NCI-H1105 treated with DMSO at 0.1 percent for 48 hours (cell line): ENCODE measurements around the gene SEPSECS.
"Not testable (repeated sequence)": the region's sequence is repeated elsewhere in the genome, so short reads cannot be mapped to it uniquely, and the experiment has no call there.

Experiments used
- DNase-seq: peaks from one replicate; lab custom pipeline; 2025; lab: John Stamatoyannopoulos, UW

Gene SEPSECS

GRCh38 chr4:25109511-25109910 is 50.7 kb downstream of the SEPSECS start:
- no peak for DNase-seq

- DNase-seq, result no peak
Measured at GRCh38 chr4:25108556-25108955, 51.7 kb downstream of the SEPSECS start.

GRCh38 chr4:25107827-25108516 is 52.3 kb downstream of the SEPSECS start:
- no peak for DNase-seq

GRCh38 chr4:25106363-25107151 is 53.7 kb downstream of the SEPSECS start:
- no peak for DNase-seq

- no peak for DNase-seq
Measured at GRCh38 chr4:25104591-25104990, 55.7 kb downstream of the SEPSECS start.

GRCh38 chr4:25103418-25103817 is 56.8 kb downstream of the SEPSECS start:
- no peak for DNase-seq

- no peak for DNase-seq
Measured at GRCh38 chr4:25101836-25102235, 58.4 kb downstream of the SEPSECS start.

- no peak for DNase-seq
Measured at GRCh38 chr4:25100710-25101109, 59.5 kb downstream of the SEPSECS start.

GRCh38 chr4:25100021-25100555 is 60.2 kb downstream of the SEPSECS start:
- no peak for DNase-seq

GRCh38 chr4:25098964-25099891 is 61.0 kb downstream of the SEPSECS start:
- no peak for DNase-seq

- DNase-seq, result no peak
Measured at GRCh38 chr4:25096981-25097443, 63.2 kb downstream of the SEPSECS start.

GRCh38 chr4:25096251-25096980 is 63.8 kb downstream of the SEPSECS start:
- DNase-seq, result no peak

GRCh38 chr4:25095837-25096236 is 64.4 kb downstream of the SEPSECS start:
- DNase-seq, result no peak

GRCh38 chr4:25092139-25092538 is 68.1 kb downstream of the SEPSECS start:
- no peak for DNase-seq

GRCh38 chr4:25090516-25090915 is 69.7 kb downstream of the SEPSECS start:
- DNase-seq, result no peak

- DNase-seq, result no peak
Measured at GRCh38 chr4:25089051-25089763, 71.0 kb downstream of the SEPSECS start.

GRCh38 chr4:25088093-25088952 is 71.9 kb downstream of the SEPSECS start:
- DNase-seq, result no peak

- no peak for DNase-seq
Measured at GRCh38 chr4:25085671-25086070, 74.6 kb downstream of the SEPSECS start.

- not testable (repeated sequence) for DNase-seq
Measured at GRCh38 chr4:25083441-25083840, 76.8 kb downstream of the SEPSECS start.
